ENCODE measurements around the gene PCDHA3.

- no peak for TF ChIP-seq POLR2AphosphoS5 (IDR thresholded peaks at IDR 0.05; ENCODE audit: borderline replicate concordance, low read depth, low read length)
- TF ChIP-seq EZH2 (IDR thresholded peaks at IDR 0.05) = no peak
Observed at GRCh38 chr5:140795259-140795641, 5.6 kb upstream of the PCDHA3 start.

Data from SK-N-MC (cell line).